ENCODE data around the gene ATXN7L1. TPM values are rescaled to one million over a fixed set of nuclear protein-coding genes. Genes with fewer than 3 reads are reported as not detected.
A peak's percentile ranks its signal among the peaks of the same experiment; 100 is the strongest.

The ATXN7L1 gene
- polyA plus RNA-seq, 1 donor from 2014 or later: 17.8 TPM

- H3K9me3 Mint-ChIP-seq: no peaks in the 10 kb centered on the region
- H3K27ac Mint-ChIP-seq: no peak overlapping the region
- H3K27me3 Mint-ChIP-seq: no peaks in the 10 kb centered on the region
- no peak overlapping the region for H3K4me3 Mint-ChIP-seq
- peaks cover 15 to 44% (median 16%) of the 10 kb centered on the region in 3 donors for H3K4me1 Mint-ChIP-seq
- peaks cover 18% of the 10 kb centered on the region for H3K36me3 Mint-ChIP-seq
These were observed 191.2 kb downstream of the ATXN7L1 start for GRCh38 chr7:105685161-105685560.

- Mint-ChIP-seq H3K4me3 (peak overlapping the region in 1 of 4 donors; percentile 1), H3K27ac (no peak overlapping the region), H3K36me3 (peaks cover 16% of the 10 kb centered on the region), H3K9me3 (no peaks in the 10 kb centered on the region), H3K4me1 (peaks cover 24 to 52% (median 31%) of the 10 kb centered on the region in 3 donors), H3K27me3 (no peaks in the 10 kb centered on the region)
These were observed 193.9 kb downstream of the ATXN7L1 start for GRCh38 chr7:105682341-105683060.

GRCh38 chr7:105680505-105681187 lies 195.8 kb downstream of the ATXN7L1 start:
- H3K9me3 Mint-ChIP-seq: no peaks in the 10 kb centered on the region
- H3K4me1 Mint-ChIP-seq: peaks cover 38 to 52% (median 41%) of the 10 kb centered on the region in 3 donors
- peak overlapping the region in 1 of 4 donors; percentile 24 for H3K4me3 Mint-ChIP-seq

GRCh38 chr7:105678811-105679495 lies 197.4 kb downstream of the ATXN7L1 start:
- Mint-ChIP-seq H3K27ac (peak overlapping the region; percentile 77 to 95 (median 94)), H3K4me3 (peak overlapping the region; percentile 88 to 97 (median 92)), H3K4me1 (peaks cover 48 to 51% (median 49%) of the 10 kb centered on the region in 3 donors), H3K9me3 (no peaks in the 10 kb centered on the region), H3K27me3 (no peaks in the 10 kb centered on the region), H3K36me3 (peaks cover 14% of the 10 kb centered on the region)

More at GRCh38 chr7:105680505-105681187, 195.8 kb downstream of the ATXN7L1 start:
- Mint-ChIP-seq H3K27ac (no peak overlapping the region), H3K36me3 (peaks cover 16% of the 10 kb centered on the region), H3K27me3 (no peaks in the 10 kb centered on the region)

GRCh38 chr7:105677817-105678573 lies 198.4 kb downstream of the ATXN7L1 start:
- H3K36me3 Mint-ChIP-seq: peaks cover 10% of the 10 kb centered on the region
- H3K4me1 Mint-ChIP-seq: peaks cover 49 to 54% (median 53%) of the 10 kb centered on the region in 3 donors
- no peaks in the 10 kb centered on the region for H3K9me3 Mint-ChIP-seq
- peak overlapping the region; percentile 77 to 95 (median 94) for H3K27ac Mint-ChIP-seq
- peak overlapping the region; percentile 88 to 97 (median 92) for H3K4me3 Mint-ChIP-seq
- H3K27me3 Mint-ChIP-seq: no peaks in the 10 kb centered on the region

GRCh38 chr7:105677410-105677730 lies 199.0 kb downstream of the ATXN7L1 start:
- Mint-ChIP-seq H3K36me3 (peaks cover 8% of the 10 kb centered on the region), H3K9me3 (no peaks in the 10 kb centered on the region), H3K4me3 (peak overlapping the region; percentile 88 to 97 (median 92)), H3K27ac (peak overlapping the region; percentile 77 to 95 (median 94)), H3K27me3 (no peaks in the 10 kb centered on the region), H3K4me1 (peaks cover 43 to 54% (median 51%) of the 10 kb centered on the region in 3 donors)

GRCh38 chr7:105675934-105676371 lies 200.4 kb downstream of the ATXN7L1 start:
- Mint-ChIP-seq H3K9me3 (no peaks in the 10 kb centered on the region), H3K4me3 (peak overlapping the region in 2 of 4 donors; percentile 49 to 61), H3K27ac (peak overlapping the region; percentile 66 to 95 (median 83))

GRCh38 chr7:105674200-105674920 lies 202.0 kb downstream of the ATXN7L1 start:
- Mint-ChIP-seq H3K4me1 (peaks cover 34 to 50% (median 43%) of the 10 kb centered on the region in 3 donors), H3K9me3 (no peaks in the 10 kb centered on the region), H3K4me3 (peak overlapping the region in 1 of 4 donors; percentile 15)

More at GRCh38 chr7:105675934-105676371, 200.4 kb downstream of the ATXN7L1 start:
- Mint-ChIP-seq H3K27me3 (no peaks in the 10 kb centered on the region), H3K36me3 (peaks cover 2% of the 10 kb centered on the region), H3K4me1 (peaks cover 39 to 52% (median 48%) of the 10 kb centered on the region in 3 donors)

GRCh38 chr7:105673367-105674084 lies 202.9 kb downstream of the ATXN7L1 start:
- Mint-ChIP-seq H3K36me3 (no peaks in the 10 kb centered on the region), H3K27me3 (no peaks in the 10 kb centered on the region), H3K27ac (peak overlapping the region in 2 of 3 donors; percentile 36 to 53)

More at GRCh38 chr7:105674200-105674920, 202.0 kb downstream of the ATXN7L1 start:
- H3K27me3 Mint-ChIP-seq: no peaks in the 10 kb centered on the region
- no peaks in the 10 kb centered on the region for H3K36me3 Mint-ChIP-seq
- peak overlapping the region; percentile 36 to 76 (median 47) for H3K27ac Mint-ChIP-seq

GRCh38 chr7:105672801-105673200 lies 203.6 kb downstream of the ATXN7L1 start:
- no peak overlapping the region for H3K4me3 Mint-ChIP-seq

More at GRCh38 chr7:105673367-105674084, 202.9 kb downstream of the ATXN7L1 start:
- no peaks in the 10 kb centered on the region for H3K9me3 Mint-ChIP-seq
- H3K4me1 Mint-ChIP-seq: peaks cover 26 to 44% (median 35%) of the 10 kb centered on the region in 3 donors
- no peak overlapping the region for H3K4me3 Mint-ChIP-seq

GRCh38 chr7:105666324-105666723 lies 210.1 kb downstream of the ATXN7L1 start:
- peaks cover 12% of the 10 kb centered on the region for H3K36me3 Mint-ChIP-seq
- H3K27ac Mint-ChIP-seq: no peak overlapping the region

More at GRCh38 chr7:105672801-105673200, 203.6 kb downstream of the ATXN7L1 start:
- Mint-ChIP-seq H3K36me3 (no peaks in the 10 kb centered on the region), H3K9me3 (no peaks in the 10 kb centered on the region), H3K4me1 (peaks cover 22 to 38% (median 29%) of the 10 kb centered on the region in 3 donors), H3K27me3 (no peaks in the 10 kb centered on the region), H3K27ac (peak overlapping the region in 2 of 3 donors; percentile 53)

GRCh38 chr7:105665684-105666083 lies 210.7 kb downstream of the ATXN7L1 start:
- Mint-ChIP-seq H3K9me3 (no peaks in the 10 kb centered on the region), H3K27me3 (no peaks in the 10 kb centered on the region), H3K4me1 (peaks cover 0 to 8% (median 1%) of the 10 kb centered on the region in 3 donors), H3K4me3 (no peak overlapping the region), H3K36me3 (peaks cover 16% of the 10 kb centered on the region), H3K27ac (no peak overlapping the region)

More at GRCh38 chr7:105666324-105666723, 210.1 kb downstream of the ATXN7L1 start:
- Mint-ChIP-seq H3K9me3 (no peaks in the 10 kb centered on the region), H3K4me1 (peaks cover 1 to 8% (median 1%) of the 10 kb centered on the region in 3 donors), H3K4me3 (no peak overlapping the region), H3K27me3 (no peaks in the 10 kb centered on the region)

Data from IgD-negative memory B cell (primary cell).